ENCODE measurements around the gene NBPF26. TPM values are rescaled to one million over a fixed set of nuclear protein-coding genes. Genes with fewer than 3 reads are reported as not detected.
"Not testable (repeated sequence)": the region's sequence is repeated elsewhere in the genome, so short reads cannot be mapped to it uniquely, and the experiment has no call there.

Gene NBPF26
- total RNA-seq, 2 donors from 2014 or later = 23.7 to 24.6 TPM

GRCh38 chr1:120844186-120844944, 120.6 kb downstream of the NBPF26 start:
- not testable (repeated sequence) for H3K9me3 Mint-ChIP-seq; H3K36me3 Mint-ChIP-seq (ENCODE audit: low read depth)

GRCh38 chr1:120844945-120845330, 121.2 kb downstream of the NBPF26 start:
- H3K4me3 Mint-ChIP-seq = peak overlapping the region; percentile 38
- H3K9me3 Mint-ChIP-seq; H3K27ac Mint-ChIP-seq; H3K36me3 Mint-ChIP-seq (ENCODE audit: low read depth); H3K27me3 Mint-ChIP-seq; H3K4me1 Mint-ChIP-seq; ATAC-seq (replicated peaks): not testable (repeated sequence)

More at GRCh38 chr1:120844186-120844944, 120.6 kb downstream of the NBPF26 start:
- peak overlapping the region; percentile 38 for H3K4me3 Mint-ChIP-seq
- H3K4me1 Mint-ChIP-seq; H3K27me3 Mint-ChIP-seq; ATAC-seq (replicated peaks); H3K27ac Mint-ChIP-seq: not testable (repeated sequence)

GRCh38 chr1:120849400-120850286, 125.9 kb downstream of the NBPF26 start:
- not testable (repeated sequence) for H3K4me1 Mint-ChIP-seq; H3K36me3 Mint-ChIP-seq (ENCODE audit: low read depth); ATAC-seq (replicated peaks); H3K9me3 Mint-ChIP-seq; H3K27ac Mint-ChIP-seq; H3K27me3 Mint-ChIP-seq
- peak overlapping the region; percentile 90 for H3K4me3 Mint-ChIP-seq

GRCh38 chr1:120850287-120850536, 126.5 kb downstream of the NBPF26 start:
- not testable (repeated sequence) for H3K27me3 Mint-ChIP-seq; H3K36me3 Mint-ChIP-seq (ENCODE audit: low read depth); H3K9me3 Mint-ChIP-seq; H3K4me1 Mint-ChIP-seq; ATAC-seq (replicated peaks)
- Mint-ChIP-seq H3K4me3 (peak overlapping the region; percentile 90), H3K27ac (peak overlapping the region; percentile 98)

DNA sequence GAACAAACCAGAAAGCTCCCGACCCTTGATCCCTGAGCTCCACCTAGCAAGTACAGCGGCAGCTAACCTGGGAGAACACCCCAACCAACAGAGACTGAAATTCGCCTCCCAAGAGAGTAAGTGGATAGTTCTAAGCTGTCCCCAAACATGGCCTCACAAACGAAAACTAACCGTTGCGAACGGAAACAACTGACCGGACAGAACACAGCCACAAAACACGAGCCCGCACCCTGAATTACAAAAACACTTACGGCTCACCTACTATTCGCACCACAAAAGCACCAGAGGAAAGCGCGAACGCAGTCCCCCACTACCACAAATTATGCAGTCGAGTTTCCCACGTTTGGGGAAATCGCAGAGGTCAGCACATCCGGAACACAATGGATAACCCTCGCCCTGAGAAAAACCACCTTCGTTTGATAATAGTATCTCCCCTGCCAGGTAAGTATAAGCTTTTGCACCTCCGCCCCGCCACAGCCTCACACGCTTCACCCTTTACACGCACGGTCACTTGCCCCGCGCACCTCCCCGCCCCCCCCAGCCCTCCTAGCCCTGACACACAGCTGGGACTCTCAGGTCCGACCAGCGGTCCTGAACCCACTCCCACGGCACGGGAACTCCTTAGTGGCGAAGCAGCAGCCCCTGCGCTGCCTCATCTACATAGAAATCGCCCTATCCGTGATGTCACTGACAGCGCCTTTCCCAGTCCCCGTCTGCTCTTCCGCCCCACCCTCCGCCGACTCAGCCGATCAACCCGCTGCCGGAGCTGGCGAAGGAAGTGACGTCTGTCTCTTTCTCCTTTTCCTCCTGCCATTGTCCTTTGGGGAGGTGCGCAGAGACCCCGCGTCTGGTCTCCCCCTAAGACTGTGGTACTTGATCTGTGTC, 127.0 kb downstream of the NBPF26 start:
- Mint-ChIP-seq H3K27ac (peak overlapping the region; percentile 98), H3K4me3 (peak overlapping the region; percentile 90)
- not testable (repeated sequence) for H3K27me3 Mint-ChIP-seq; H3K36me3 Mint-ChIP-seq (ENCODE audit: low read depth); H3K9me3 Mint-ChIP-seq; H3K4me1 Mint-ChIP-seq
- ATAC-seq (replicated peaks) = peak; percentile 85

DNA sequence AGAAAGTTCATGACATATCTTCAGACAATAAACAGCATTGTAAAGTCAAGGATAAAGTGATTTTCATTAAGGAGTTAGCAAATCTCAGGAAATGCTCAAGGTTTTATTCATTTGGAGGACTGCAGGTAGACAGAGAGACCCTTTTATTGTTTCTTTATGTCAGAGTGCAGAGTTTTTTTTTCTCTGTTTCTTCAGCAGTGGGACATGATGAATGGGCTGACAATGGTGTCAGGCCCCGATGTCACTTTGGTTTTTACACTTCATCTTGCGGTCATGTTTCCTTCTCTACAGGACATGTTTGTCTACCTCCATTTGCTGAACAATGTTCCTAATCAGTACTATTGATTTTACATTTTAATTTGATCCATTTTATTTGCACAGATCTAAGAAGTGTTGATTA, 134.4 kb downstream of the NBPF26 start:
- H3K27me3 Mint-ChIP-seq; H3K9me3 Mint-ChIP-seq; ATAC-seq (replicated peaks); H3K4me3 Mint-ChIP-seq; H3K36me3 Mint-ChIP-seq (ENCODE audit: low read depth); H3K27ac Mint-ChIP-seq; H3K4me1 Mint-ChIP-seq: not testable (repeated sequence)

DNA sequence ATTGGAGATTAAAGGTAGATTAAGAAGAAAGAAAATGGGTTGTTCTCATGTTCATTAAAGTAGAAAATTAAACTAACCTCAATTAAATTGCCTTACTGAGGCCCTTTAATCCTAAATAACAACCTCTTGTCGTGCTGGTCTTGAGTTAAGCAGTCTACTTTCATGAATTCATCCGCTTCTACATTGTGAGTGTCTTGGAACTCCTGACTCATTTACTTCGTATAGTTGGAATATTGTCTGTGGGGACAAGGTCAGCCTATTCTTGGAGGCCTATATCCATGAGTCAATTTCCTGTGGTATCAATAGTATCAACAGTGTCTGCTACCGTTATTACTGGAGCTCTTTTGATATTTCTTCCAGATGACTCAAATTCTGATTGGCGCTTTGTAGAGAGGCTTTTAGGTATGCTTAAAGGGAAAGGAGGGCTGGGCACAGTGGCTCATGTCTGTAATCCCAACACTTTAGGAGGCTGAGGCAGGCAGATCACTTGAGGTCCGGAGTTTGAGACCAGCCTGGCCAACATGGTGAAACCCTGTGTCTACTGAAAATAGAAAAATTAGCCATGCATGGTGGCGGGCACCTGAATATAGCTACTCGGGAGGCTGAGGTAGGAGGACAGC, 136.0 kb downstream of the NBPF26 start:
- H3K4me1 Mint-ChIP-seq; H3K9me3 Mint-ChIP-seq; H3K4me3 Mint-ChIP-seq; H3K27me3 Mint-ChIP-seq; H3K36me3 Mint-ChIP-seq (ENCODE audit: low read depth); H3K27ac Mint-ChIP-seq: not testable (repeated sequence)
- ATAC-seq (replicated peaks) = peak; percentile 68

GRCh38 chr1:120878206-120878605, 154.5 kb downstream of the NBPF26 start:
- H3K9me3 Mint-ChIP-seq; H3K4me1 Mint-ChIP-seq; H3K36me3 Mint-ChIP-seq (ENCODE audit: low read depth): not testable (repeated sequence)

DNA sequence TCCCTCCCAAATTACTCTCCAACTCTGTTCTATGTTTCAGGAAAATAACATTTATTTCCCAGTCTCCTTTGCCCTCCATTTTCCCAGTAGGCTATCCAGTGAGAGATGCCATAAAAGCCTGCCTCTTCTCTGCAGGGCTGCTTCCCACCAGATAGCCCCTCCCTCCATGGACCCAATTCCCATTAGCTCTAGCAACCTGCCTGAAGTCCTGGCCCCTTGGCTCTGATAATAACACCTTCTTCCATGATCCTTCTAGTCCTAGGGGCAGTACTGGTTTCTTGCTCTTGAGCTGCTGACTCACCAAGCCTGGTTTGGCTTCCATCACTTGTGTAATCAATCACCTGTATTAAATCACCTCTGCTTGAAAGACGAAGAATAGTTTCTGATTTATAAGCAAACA, 156.3 kb downstream of the NBPF26 start:
- H3K27ac Mint-ChIP-seq = peak overlapping the region; percentile 24
- ATAC-seq (replicated peaks); H3K36me3 Mint-ChIP-seq (ENCODE audit: low read depth): not testable (repeated sequence)

More at GRCh38 chr1:120878206-120878605, 154.5 kb downstream of the NBPF26 start:
- not testable (repeated sequence) for ATAC-seq (replicated peaks); H3K4me3 Mint-ChIP-seq; H3K27me3 Mint-ChIP-seq; H3K27ac Mint-ChIP-seq

GRCh38 chr1:120881934-120882333, 158.2 kb downstream of the NBPF26 start:
- not testable (repeated sequence) for H3K4me1 Mint-ChIP-seq; H3K36me3 Mint-ChIP-seq (ENCODE audit: low read depth); ATAC-seq (replicated peaks); H3K4me3 Mint-ChIP-seq; H3K27ac Mint-ChIP-seq; H3K9me3 Mint-ChIP-seq; H3K27me3 Mint-ChIP-seq

More for the DNA sequence above, 156.3 kb downstream of the NBPF26 start:
- not testable (repeated sequence) for H3K4me3 Mint-ChIP-seq, H3K9me3 Mint-ChIP-seq, H3K27me3 Mint-ChIP-seq, H3K4me1 Mint-ChIP-seq

Other genes starting within 250 kb of the NBPF26 start
- gene PPIAL4A, start 165.8 kb downstream of the NBPF26 start, total RNA-seq = not detected